H9 (cell line): Measurements from ENCODE around the gene BCAS3. TPM values are rescaled to one million over a fixed set of nuclear protein-coding genes. Genes with fewer than 3 reads are reported as not detected.

ENCODE experiments used
- DNase-seq: peaks from one replicate; pipeline ENCODE4 v3.0.0-alpha.2; 2017
- H2AFZ ChIP-seq: one replicate; pipeline ENCODE4 v1.6.1; 2013; ENCODE audit warnings: mild to moderate bottlenecking, low read length, control low read depth, moderate library complexity
- H2AK5ac ChIP-seq: 2 replicates; pipeline ENCODE4 v1.6.1; 2013; ENCODE audit warnings: low read length, control low read depth, mixed read lengths; ENCODE audit not compliant: insufficient read length
- H2BK120ac ChIP-seq: one replicate; pipeline ENCODE4 v1.6.1; 2013; ENCODE audit warnings: low read depth, mild to moderate bottlenecking, low read length, control low read depth, inconsistent platforms; ENCODE audit not compliant: poor library complexity, severe bottlenecking
- H2BK12ac ChIP-seq: 2 replicates; pipeline ENCODE4 v1.6.1; 2013; ENCODE audit warnings: low read length, control low read depth, mixed read lengths, low read depth; ENCODE audit not compliant: insufficient read length
- H2BK15ac ChIP-seq: 2 replicates; pipeline ENCODE4 v1.6.1; 2013; ENCODE audit warnings: low read depth, low read length, control low read depth
- H2BK20ac ChIP-seq: one replicate; pipeline ENCODE4 v1.6.1; 2013; ENCODE audit warnings: low read depth, mild to moderate bottlenecking, low read length, control low read depth, inconsistent platforms; ENCODE audit not compliant: poor library complexity, severe bottlenecking
- H2BK5ac ChIP-seq: 2 replicates; pipeline ENCODE4 v1.6.1; 2013; ENCODE audit warnings: low read length, control low read depth, mixed read lengths; ENCODE audit not compliant: insufficient read length
- H3K14ac ChIP-seq: 2 replicates; pipeline ENCODE4 v1.6.1; 2013; ENCODE audit warnings: low read length, control low read depth; ENCODE audit not compliant: insufficient read depth
- H3K18ac ChIP-seq: 2 replicates; pipeline ENCODE4 v1.6.1; 2013; ENCODE audit warnings: low read depth, mild to moderate bottlenecking, mixed read lengths, low read length, control low read depth; ENCODE audit not compliant: insufficient read length
- H3K23ac ChIP-seq: 2 replicates; pipeline ENCODE4 v1.6.1; 2013; ENCODE audit warnings: low read length, control low read depth, mixed read lengths, low read depth; ENCODE audit not compliant: insufficient read length
- H3K23me2 ChIP-seq: 2 replicates; pipeline ENCODE4 v1.6.1; 2013; ENCODE audit warnings: low read depth, mild to moderate bottlenecking, mixed read lengths, low read length, control low read depth; ENCODE audit not compliant: insufficient read length, poor library complexity, severe bottlenecking
- H3K27ac ChIP-seq: 2 replicates; pipeline ENCODE4 v1.5.1; 2013; ENCODE audit warnings: low read length, control low read depth, mixed read lengths, low read depth; ENCODE audit not compliant: insufficient read length
- H3K27me3 ChIP-seq: 2 replicates; pipeline ENCODE4 v1.6.1; 2013; ENCODE audit warnings: low read length, control low read depth, inconsistent platforms; ENCODE audit not compliant: insufficient read depth
- H3K4ac ChIP-seq: 2 replicates; pipeline ENCODE4 v1.6.1; 2013; ENCODE audit warnings: low read depth, mild to moderate bottlenecking, control low read depth, inconsistent platforms, low read length, moderate library complexity
- H3K4me1 ChIP-seq: 2 replicates; pipeline ENCODE4 v1.6.1; 2013; ENCODE audit warnings: low read length, control low read depth, inconsistent platforms; ENCODE audit not compliant: insufficient read depth
- H3K4me2 ChIP-seq: 2 replicates; pipeline ENCODE4 v1.6.1; 2013; ENCODE audit warnings: low read length, control low read depth, mixed read lengths; ENCODE audit not compliant: insufficient read length, insufficient read depth
- H3K56ac ChIP-seq: 2 replicates; pipeline ENCODE4 v1.6.1; 2013; ENCODE audit warnings: low read depth, mild to moderate bottlenecking, mixed read lengths, low read length, control low read depth; ENCODE audit not compliant: insufficient read length
- H3K79me1 ChIP-seq: 2 replicates; pipeline ENCODE4 v1.6.1; 2013; ENCODE audit warnings: low read depth, mild to moderate bottlenecking, moderate library complexity, low read length, control low read depth, inconsistent platforms; ENCODE audit not compliant: insufficient read depth, poor library complexity, severe bottlenecking
- H3K79me2 ChIP-seq: 2 replicates; pipeline ENCODE4 v1.6.1; 2013; ENCODE audit warnings: low read length, control low read depth, inconsistent platforms; ENCODE audit not compliant: insufficient read depth
- H3K9ac ChIP-seq: 2 replicates; pipeline ENCODE4 v1.6.1; 2013; ENCODE audit warnings: low read length, control low read depth, mixed read lengths; ENCODE audit not compliant: insufficient read length; ENCODE audit errors: extremely low read depth
- H3K9me3 ChIP-seq: one replicate; pipeline ENCODE4 v1.6.1; 2013; ENCODE audit warnings: low read depth, low read length, inconsistent platforms; ENCODE audit not compliant: control insufficient read depth
- H3T11ph ChIP-seq: one replicate; pipeline ENCODE4 v1.6.1; 2013; ENCODE audit warnings: mild to moderate bottlenecking, low read length, control low read depth, inconsistent platforms
- H4K20me1 ChIP-seq: one replicate; pipeline ENCODE4 v1.6.1; 2013; ENCODE audit not compliant: control insufficient read depth, insufficient read length, insufficient read depth
- H4K5ac ChIP-seq: 2 replicates; pipeline ENCODE4 v1.6.1; 2013; ENCODE audit warnings: low read depth, mild to moderate bottlenecking, mixed read lengths, low read length, control low read depth; ENCODE audit not compliant: insufficient read length
- H4K8ac ChIP-seq: replicated peaks from 2 replicates; pipeline ENCODE4 v1.6.1; 2013; ENCODE audit warnings: low read length, control low read depth, mixed read lengths, low read depth; ENCODE audit not compliant: insufficient read length
- H4K91ac ChIP-seq: 2 replicates; pipeline ENCODE4 v1.6.1; 2013; ENCODE audit warnings: low read depth, mild to moderate bottlenecking, moderate library complexity, mixed read lengths, low read length, control low read depth; ENCODE audit not compliant: insufficient read length
- H3K27ac Mint-ChIP-seq, 3 experiments: 2 replicates in 2 of 3; 3 replicates in 1 of 3; pipeline ENCODE4 v1.8.0; 2020 to 2021; ENCODE audit warnings: mixed read lengths in 3 of 3, mild to moderate bottlenecking in 1 of 3, moderate library complexity in 1 of 3
- H3K27me3 Mint-ChIP-seq: 2 replicates; pipeline ENCODE4 v1.8.0; 2021; ENCODE audit warnings: low read depth, mild to moderate bottlenecking, moderate library complexity, mixed read lengths
- H3K36me3 Mint-ChIP-seq, 3 experiments: 2 replicates in 2 of 3; 3 replicates in 1 of 3; pipeline ENCODE4 v1.8.0; 2020 to 2021; ENCODE audit warnings: low read depth in 3 of 3, mixed read lengths in 3 of 3; ENCODE audit not compliant: insufficient read depth in 1 of 3
- H3K4me1 Mint-ChIP-seq, 2 experiments: 2 replicates each; pipeline ENCODE4 v1.8.0; 2020; ENCODE audit warnings: mixed read lengths in 2 of 2
- H3K4me3 Mint-ChIP-seq, 2 experiments: 2 replicates in 1 of 2; 3 replicates in 1 of 2; pipeline ENCODE4 v1.8.0; 2020 to 2021; ENCODE audit warnings: mild to moderate bottlenecking in 2 of 2, mixed read lengths in 2 of 2, moderate library complexity in 1 of 2
- H3K9me3 Mint-ChIP-seq, 2 experiments: 2 replicates in 1 of 2; 3 replicates in 1 of 2; pipeline ENCODE4 v1.8.0; 2020; ENCODE audit warnings: mild to moderate bottlenecking in 2 of 2, mixed read lengths in 2 of 2, moderate library complexity in 1 of 2
- CTCF ChIP-seq: fragments of 200-600 bp; sonication (generic); conservative IDR thresholded peaks from 3 replicates; pipeline ENCODE4 v1.8.0; 2021; ENCODE audit warnings: antibody characterized with exemption, mild to moderate bottlenecking
- WGBS: extraction: QIAGEN DNeasy Blood & Tissue Kit; methylation state at CpG from one replicate; pipeline ENCODE4 v1.1.7; 2013; ENCODE audit warnings: missing lambda C conversion rate, low lambda C conversion rate, mixed read lengths; ENCODE audit not compliant: insufficient read length; ENCODE audit errors: extremely low coverage; 5-methylcytosine and 5-hydroxymethylcytosine counted together
- total RNA-seq: library from RNA; stranded (reverse); gene quantifications from 2 replicates; pipeline ENCODE4 v1.2.1, GENCODE V29; 2021

BCAS3 gene
- total RNA-seq, 1 experiment from 2014 or later: 22.4 TPM

- H3K9ac ChIP-seq: no peak overlapping the region
- H3K4me1 ChIP-seq: no peaks in the 10 kb centered on the region
- DNase-seq: no peak
- H3K79me2 ChIP-seq: no peaks in the 10 kb centered on the region
- no peak overlapping the region for H2BK12ac ChIP-seq
- H3K56ac ChIP-seq: no peak overlapping the region
- Mint-ChIP-seq H3K36me3 (no peaks in the 10 kb centered on the region), H3K27me3 (no peaks in the 10 kb centered on the region), H3K4me1 (no peaks in the 10 kb centered on the region), H3K27ac (no peak overlapping the region), H3K4me3 (no peak overlapping the region), H3K9me3 (no peaks in the 10 kb centered on the region)
- H4K91ac ChIP-seq: no peak overlapping the region
- H4K20me1 ChIP-seq: no peaks in the 10 kb centered on the region
- H3K27me3 ChIP-seq: no peaks in the 10 kb centered on the region
- WGBS: no CpG with 5 or more reads among the region's 6 CpGs
- H2BK120ac ChIP-seq: no peak overlapping the region
- no peak overlapping the region for H3K27ac ChIP-seq
- H2BK20ac ChIP-seq: no peak overlapping the region
- H3K4me2 ChIP-seq: no peak overlapping the region
- no peak overlapping the region for H2BK5ac ChIP-seq
- no peak for TF ChIP-seq CTCF
- H3K4ac ChIP-seq: no peak overlapping the region
- H2AFZ ChIP-seq: no peak overlapping the region
- H2AK5ac ChIP-seq: no peak overlapping the region
- H3K14ac ChIP-seq: no peak overlapping the region
- H4K5ac ChIP-seq: no peak overlapping the region
- no peak overlapping the region for H2BK15ac ChIP-seq
- H3T11ph ChIP-seq: no peak overlapping the region
- H3K18ac ChIP-seq: no peak overlapping the region
- no peaks in the 10 kb centered on the region for H3K79me1 ChIP-seq
- H3K9me3 ChIP-seq: no peaks in the 10 kb centered on the region
- no peaks in the 10 kb centered on the region for H3K23me2 ChIP-seq
- H4K8ac ChIP-seq: no peak overlapping the region
- H3K23ac ChIP-seq: no peak overlapping the region
Measured at GRCh38 chr17:61343576-61343975, 665.9 kb downstream of the BCAS3 start.
